RCC 7860 (cell line): Measurements from ENCODE around the gene P2RY12.

Source experiments
- DNase-seq: peaks from one replicate; pipeline ENCODE4 v3.0.0-alpha.2; 2015; ENCODE audit warnings: low spot score
- FAIRE-seq: peaks from 2 replicates; lab custom pipeline; 2012; peaks lifted over from hg19 to GRCh38; lab: Jason Lieb, UNC

Gene P2RY12

GRCh38 chr3:151350656-151351055, 33.9 kb downstream of the P2RY12 start:
- FAIRE-seq (no peak), DNase-seq (no peak)

DNA sequence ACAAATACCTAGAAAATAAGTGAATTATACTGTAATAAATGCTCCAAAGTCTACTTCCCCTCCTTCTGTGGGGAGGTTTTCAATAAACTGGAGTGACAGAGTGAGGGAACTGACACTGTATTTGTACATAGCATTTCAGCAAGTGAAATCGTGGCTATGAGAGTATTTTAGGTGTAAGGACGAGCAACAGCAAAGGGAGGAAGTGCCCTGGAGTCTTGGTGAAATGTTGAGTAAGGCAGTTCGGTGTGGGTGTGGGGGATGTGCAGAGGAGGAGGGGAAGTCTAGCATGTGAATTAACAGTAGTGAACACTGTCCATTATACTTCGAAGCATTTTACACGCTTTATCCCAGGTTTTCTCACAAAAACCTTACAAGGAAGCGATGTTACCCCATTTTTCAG, 37.1 kb downstream of the P2RY12 start:
- DNase-seq (no peak), FAIRE-seq (no peak)

- FAIRE-seq: no peak
Measured at GRCh38 chr3:151346292-151346691, 38.3 kb downstream of the P2RY12 start.

GRCh38 chr3:151345859-151346258, 38.7 kb downstream of the P2RY12 start:
- no peak for FAIRE-seq
- peak; percentile 22 for DNase-seq

More at GRCh38 chr3:151346292-151346691, 38.3 kb downstream of the P2RY12 start:
- DNase-seq: no peak

- no peak for FAIRE-seq
- DNase-seq: no peak
Measured at GRCh38 chr3:151331696-151332095, 52.9 kb downstream of the P2RY12 start.

- DNase-seq (no peak), FAIRE-seq (no peak)
Measured at GRCh38 chr3:151330899-151331298, 53.7 kb downstream of the P2RY12 start.

- no peak for FAIRE-seq
- DNase-seq: no peak
Measured at GRCh38 chr3:151330379-151330778, 54.2 kb downstream of the P2RY12 start.

- no peak for FAIRE-seq
- no peak for DNase-seq
Measured at GRCh38 chr3:151329363-151329762, 55.2 kb downstream of the P2RY12 start, which contains the start of gene P2RY13. Gene P2RY13 (minus strand): TSS chr3:151329549. CDS start chr3:151329528, 21 bp downstream.

GRCh38 chr3:151328298-151328995, 56.1 kb downstream of the P2RY12 start:
- FAIRE-seq (peak; percentile 30), DNase-seq (peak; percentile 37)

- DNase-seq (no peak), FAIRE-seq (peak; percentile 81)
Measured at GRCh38 chr3:151327571-151328198, 56.9 kb downstream of the P2RY12 start.

GRCh38 chr3:151322511-151322910, 62.0 kb downstream of the P2RY12 start:
- no peak for DNase-seq
- no peak for FAIRE-seq

DNA sequence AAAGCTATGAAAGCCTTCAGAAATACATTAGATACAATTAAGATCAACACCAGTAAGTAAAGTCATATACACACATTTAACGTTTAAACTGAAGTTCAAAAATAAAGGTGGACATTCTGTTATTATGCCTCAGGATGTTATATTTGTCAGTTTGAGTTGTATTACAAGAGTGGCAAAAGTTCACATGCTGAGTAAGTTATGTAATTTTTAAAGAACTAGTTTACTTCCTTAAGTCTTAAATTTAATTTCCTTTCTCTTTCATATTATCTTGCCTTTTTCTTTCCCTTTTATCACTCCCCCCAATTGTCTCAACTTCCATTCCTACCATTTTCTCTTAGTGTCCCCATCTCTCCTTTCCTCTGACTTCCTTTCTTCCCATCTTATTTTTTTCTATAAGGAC, 63.0 kb downstream of the P2RY12 start:
- FAIRE-seq: no peak
- no peak for DNase-seq

DNA sequence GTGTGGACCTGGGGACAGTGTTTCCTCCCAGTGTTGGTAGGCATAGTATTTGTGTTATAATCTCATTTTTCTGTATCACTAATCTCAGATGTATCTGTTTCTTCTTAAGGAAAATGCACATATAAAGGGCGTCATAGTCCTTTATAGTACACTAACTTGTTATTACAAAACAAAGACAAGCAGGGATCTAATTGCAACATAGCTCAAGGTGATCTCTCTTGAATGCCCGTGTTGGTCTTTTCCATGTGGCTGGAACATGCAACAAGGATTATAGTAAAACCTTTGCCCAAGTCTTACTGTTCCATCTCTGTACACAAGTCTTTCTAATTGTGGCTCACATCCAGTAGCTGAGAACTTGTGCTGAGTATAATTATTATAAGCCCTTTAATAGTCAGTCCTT, 64.4 kb downstream of the P2RY12 start:
- FAIRE-seq (no peak), DNase-seq (no peak)

GRCh38 chr3:151319628-151320027, 64.9 kb downstream of the P2RY12 start:
- no peak for DNase-seq
- peak; percentile 39 for FAIRE-seq

GRCh38 chr3:151318991-151319390, 65.6 kb downstream of the P2RY12 start:
- DNase-seq (no peak), FAIRE-seq (no peak)

GRCh38 chr3:151318313-151318712, 66.2 kb downstream of the P2RY12 start:
- DNase-seq (no peak), FAIRE-seq (no peak)

DNA sequence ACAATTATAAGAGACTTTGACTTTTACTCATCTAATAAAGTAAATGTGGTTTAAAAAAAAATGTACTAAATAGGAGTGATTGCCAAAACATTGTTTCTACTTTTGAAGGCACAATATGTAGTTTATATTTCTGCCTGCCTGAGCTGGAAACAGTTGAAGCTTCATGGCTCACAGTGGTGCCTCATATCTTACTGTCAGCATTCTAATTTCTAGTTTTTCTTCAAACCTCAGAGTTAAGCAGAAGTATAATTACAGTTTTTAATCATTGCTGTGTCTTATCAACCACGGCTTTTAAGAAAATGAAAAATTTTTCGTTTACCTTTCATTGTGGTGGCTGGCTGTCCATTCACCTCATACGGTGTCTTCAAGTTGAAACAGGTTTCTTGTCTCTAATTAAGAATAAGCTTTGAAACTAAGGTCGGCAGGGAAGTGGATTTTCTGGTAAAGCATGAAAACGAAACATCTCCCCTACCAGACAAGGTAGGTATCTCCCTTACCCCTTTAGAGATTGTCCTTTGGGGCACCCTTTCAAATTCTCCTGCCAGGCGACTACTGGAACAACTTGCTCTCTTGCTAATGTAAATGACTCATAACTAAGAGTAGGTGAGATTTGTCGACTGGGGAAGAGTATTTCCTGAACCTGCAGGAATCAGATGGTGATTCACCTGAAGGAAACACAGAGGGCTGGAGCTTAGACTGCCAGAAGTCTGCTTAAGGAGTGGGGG, 68.1 kb downstream of the P2RY12 start, which contains the start of gene GPR87:
Gene GPR87, minus strand, starts transcription at position 554 of the 725 bp plus-strand sequence. CDS start 16,720 bp downstream, outside the sequence.
- peak; percentile 74 for DNase-seq

DNA sequence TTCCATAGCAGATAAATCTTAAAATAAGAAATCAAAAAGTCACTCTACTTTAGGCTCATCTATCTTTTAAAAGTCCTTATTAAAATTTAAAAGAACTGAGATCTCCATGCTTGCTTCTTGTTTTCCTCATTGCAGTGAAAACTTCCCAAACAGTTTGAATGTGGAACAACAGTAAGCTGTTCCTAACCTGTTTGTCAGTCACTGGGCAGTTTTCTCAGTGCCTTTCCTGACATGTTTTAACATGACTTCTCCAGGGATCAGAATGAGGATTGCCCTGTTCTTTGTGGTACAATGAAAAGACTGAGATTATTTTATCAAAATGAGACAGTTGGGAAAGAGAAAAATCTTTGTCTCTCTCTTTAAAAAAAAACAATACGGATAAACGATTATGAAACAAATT, 68.7 kb downstream of the P2RY12 start:
- DNase-seq: no peak
- FAIRE-seq: no peak

More for the DNA sequence above, 68.1 kb downstream of the P2RY12 start, which contains the start of gene GPR87:
- FAIRE-seq: peak; percentile 90

- FAIRE-seq (no peak), DNase-seq (no peak)
Measured at GRCh38 chr3:151315136-151315535, 69.4 kb downstream of the P2RY12 start.

DNA sequence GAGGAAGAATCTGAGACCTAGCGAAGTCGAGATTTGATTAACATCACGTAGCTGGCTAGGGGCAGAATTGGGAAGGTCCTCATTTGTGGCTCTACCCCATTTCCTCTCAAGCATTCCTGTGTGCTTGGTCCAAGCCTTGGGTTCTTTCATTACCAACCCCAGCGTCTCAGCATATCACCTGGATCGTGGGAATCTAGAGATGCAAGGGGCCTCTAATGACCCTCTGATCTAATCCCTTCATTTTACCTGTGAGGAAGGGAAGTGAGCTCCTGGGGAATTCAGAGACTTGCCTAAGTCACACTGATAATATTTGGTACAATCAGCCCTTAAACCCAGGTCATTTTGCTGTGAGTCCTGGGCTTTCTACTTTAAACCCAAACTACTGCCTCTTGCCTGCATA, 70.0 kb downstream of the P2RY12 start:
- DNase-seq (no peak), FAIRE-seq (no peak)

DNA sequence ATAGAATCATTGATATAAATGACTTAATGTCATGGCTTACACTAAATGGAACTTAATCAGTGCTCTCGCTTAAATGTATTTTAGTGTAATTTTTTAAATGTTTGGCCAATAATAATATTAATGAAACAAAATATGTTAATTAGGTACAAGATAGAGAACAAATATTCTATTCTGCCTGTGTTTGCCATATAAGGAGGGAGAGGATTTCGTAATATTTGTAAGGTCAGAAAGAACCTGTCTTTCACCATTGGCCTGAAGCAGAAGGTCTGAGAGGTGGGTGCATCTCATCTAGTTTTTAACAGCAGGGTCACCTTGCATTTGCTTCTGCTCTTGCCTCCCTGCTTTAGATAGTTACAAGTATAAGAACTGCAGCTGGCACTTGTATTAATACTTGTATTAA, 70.4 kb downstream of the P2RY12 start:
- FAIRE-seq: no peak
- DNase-seq: no peak

DNA sequence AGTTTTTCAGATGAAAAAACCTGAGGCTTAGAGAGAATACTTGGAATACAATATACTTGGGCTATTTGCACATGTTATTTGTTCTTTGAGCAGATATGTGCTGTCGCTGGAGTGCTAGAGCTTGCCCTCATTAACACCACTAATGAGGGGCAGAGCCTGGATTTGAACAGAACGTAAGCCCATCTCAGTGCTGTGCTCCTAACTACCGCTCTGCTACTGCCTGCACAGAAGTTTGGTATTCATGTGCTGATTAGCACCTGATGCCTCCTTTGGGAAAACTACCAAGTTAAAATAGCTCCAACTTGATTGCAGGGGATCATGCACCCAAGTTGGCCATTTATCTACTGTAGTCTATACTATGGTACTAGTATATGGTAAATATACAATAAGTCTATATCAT, 71.6 kb downstream of the P2RY12 start:
- FAIRE-seq: no peak
- DNase-seq: no peak
